ENCODE results near the gene TRIB2.

DNA sequence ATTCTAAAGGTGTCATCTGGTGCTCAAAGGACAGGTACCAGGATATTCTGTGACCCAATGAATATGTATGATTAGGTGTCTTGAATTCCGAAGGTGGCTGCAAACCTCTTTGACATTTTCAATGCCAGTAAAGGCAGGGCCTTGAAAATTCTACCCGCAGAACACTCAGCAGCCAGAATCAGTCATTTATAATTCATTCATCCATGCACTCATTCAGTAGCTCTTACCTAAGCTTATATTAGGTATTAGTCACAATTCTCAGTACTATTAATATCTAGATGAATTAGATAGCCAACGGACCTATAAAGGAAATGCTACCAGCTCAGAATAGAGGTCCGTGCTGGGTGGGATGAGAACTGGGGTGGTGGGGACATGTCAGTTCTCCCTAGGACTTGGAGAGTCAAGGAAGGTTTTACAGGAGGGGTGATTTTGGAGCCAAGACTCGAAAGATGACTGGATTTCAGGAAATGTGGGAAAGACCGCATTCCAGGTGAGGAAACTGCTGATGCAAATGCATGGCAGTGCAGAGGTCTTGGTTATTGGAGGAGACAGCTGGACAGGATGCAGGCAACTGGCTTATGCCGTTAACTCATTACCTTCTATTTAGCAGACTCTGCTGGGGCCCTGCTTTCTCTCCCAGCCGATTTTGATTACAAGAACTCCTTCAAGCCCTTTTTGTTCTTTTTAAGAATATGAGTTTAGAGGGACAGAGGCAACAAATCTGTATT is 7.2 kb downstream of the TRIB2 start:
- TF ChIP-seq, protein P1, sequence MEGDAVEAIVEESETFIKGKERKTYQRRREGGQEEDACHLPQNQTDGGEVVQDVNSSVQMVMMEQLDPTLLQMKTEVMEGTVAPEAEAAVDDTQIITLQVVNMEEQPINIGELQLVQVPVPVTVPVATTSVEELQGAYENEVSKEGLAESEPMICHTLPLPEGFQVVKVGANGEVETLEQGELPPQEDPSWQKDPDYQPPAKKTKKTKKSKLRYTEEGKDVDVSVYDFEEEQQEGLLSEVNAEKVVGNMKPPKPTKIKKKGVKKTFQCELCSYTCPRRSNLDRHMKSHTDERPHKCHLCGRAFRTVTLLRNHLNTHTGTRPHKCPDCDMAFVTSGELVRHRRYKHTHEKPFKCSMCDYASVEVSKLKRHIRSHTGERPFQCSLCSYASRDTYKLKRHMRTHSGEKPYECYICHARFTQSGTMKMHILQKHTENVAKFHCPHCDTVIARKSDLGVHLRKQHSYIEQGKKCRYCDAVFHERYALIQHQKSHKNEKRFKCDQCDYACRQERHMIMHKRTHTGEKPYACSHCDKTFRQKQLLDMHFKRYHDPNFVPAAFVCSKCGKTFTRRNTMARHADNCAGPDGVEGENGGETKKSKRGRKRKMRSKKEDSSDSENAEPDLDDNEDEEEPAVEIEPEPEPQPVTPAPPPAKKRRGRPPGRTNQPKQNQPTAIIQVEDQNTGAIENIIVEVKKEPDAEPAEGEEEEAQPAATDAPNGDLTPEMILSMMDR (IDR thresholded peaks at IDR 0.05 in 4 of 5, conservative IDR thresholded peaks at IDR 0.05 in 1 of 5): no peak
- TF ChIP-seq POLR2A (IDR thresholded peaks at IDR 0.05): no peak
